SK-N-SH (cell line): Measurements from ENCODE around the gene LNPEP. TPM values are rescaled to one million over a fixed set of nuclear protein-coding genes. Genes with fewer than 3 reads are reported as not detected.

Experiments used
- CTCF ChIA-PET: fragments of 300-600, 350-600 bp; formaldehyde crosslinking; extraction: SDS; loops from one replicate; lab custom pipeline; 2021; lab: Yijun Ruan, JAX
- POLR2A ChIA-PET: fragments of 350-600 bp; sonication (Branson Sonifier 250); formaldehyde crosslinking; extraction: SDS; loops from one replicate; lab custom pipeline; 2020; ENCODE audit warnings: antibody characterized with exemption, inconsistent platforms; lab: Yijun Ruan, JAX
- DNase-seq: peaks from one replicate; pipeline ENCODE4 v3.0.0; 2012
- H2AFZ ChIP-seq: fragments of 200-600 bp; sonication (generic); 2 replicates; pipeline ENCODE4 v1.8.1; 2016; ENCODE audit warnings: antibody characterized with exemption, mild to moderate bottlenecking, low read depth
- H3F3A ChIP-seq: fragments of 200-600 bp; sonication (generic); replicated peaks from 2 replicates; pipeline ENCODE3; 2016; ENCODE audit warnings: antibody characterized with exemption, mild to moderate bottlenecking; ENCODE audit not compliant: insufficient read depth
- H3K27ac ChIP-seq, 2 experiments: fragments of 200-500 bp in 1 of 2; fragments of 200-600 bp in 1 of 2; sonication (Bioruptor generic) in 1 of 2; sonication (generic), shearing (Covaris generic) in 1 of 2; 2 replicates each; pipeline versions ENCODE4 v1.5.1 to v1.6.1; 2014 to 2016; ENCODE audit warnings: low read depth in 2 of 2, inconsistent platforms in 1 of 2, low read length in 1 of 2, mild to moderate bottlenecking in 1 of 2, mixed read lengths in 1 of 2
- H3K27me3 ChIP-seq: fragments of 200-600 bp; sonication (generic), shearing (Covaris generic); 2 replicates; pipeline ENCODE4 v1.6.1; 2016; ENCODE audit warnings: mixed run types; ENCODE audit not compliant: insufficient read depth
- H3K36me3 ChIP-seq, 2 experiments: fragments of 200-500 bp in 1 of 2; fragments of 200-600 bp in 1 of 2; sonication (Bioruptor generic) in 1 of 2; sonication (generic) in 1 of 2; replicated peaks in 1 of 2; 2 replicates each; pipeline versions ENCODE3 to v1.5.1; 2014 to 2016; ENCODE audit warnings: low read length in 1 of 2, mild to moderate bottlenecking in 1 of 2; ENCODE audit not compliant: insufficient read depth in 2 of 2, control insufficient read depth in 1 of 2
- H3K4me1 ChIP-seq, 2 experiments: fragments of 200-500 bp in 1 of 2; fragments of 200-600 bp in 1 of 2; sonication (Bioruptor generic) in 1 of 2; sonication (generic), shearing (Covaris generic) in 1 of 2; 2 replicates each; pipeline versions ENCODE4 v1.5.1 to v1.6.1; 2014 to 2016; ENCODE audit warnings: low read depth in 1 of 2, low read length in 1 of 2, mixed run types in 1 of 2; ENCODE audit not compliant: insufficient read depth in 2 of 2, control insufficient read depth in 1 of 2
- H3K4me2 ChIP-seq: fragments of 200-600 bp; sonication (generic), shearing (Covaris generic); 2 replicates; pipeline ENCODE4 v1.6.1; 2017; ENCODE audit warnings: mixed run types
- H3K4me3 ChIP-seq, 2 experiments: fragments of 200-500 bp in 1 of 2; fragments of 200-600 bp in 1 of 2; sonication (Bioruptor generic) in 1 of 2; sonication (generic), shearing (Covaris generic) in 1 of 2; 2 replicates each; pipeline versions ENCODE4 v1.5.1 to v1.8.1; 2014 to 2016; ENCODE audit warnings: low read depth in 2 of 2, inconsistent platforms in 1 of 2, low read length in 1 of 2, mild to moderate bottlenecking in 1 of 2, mixed read lengths in 1 of 2, moderate library complexity in 1 of 2
- H3K79me2 ChIP-seq: fragments of 200-600 bp; sonication (generic); 2 replicates; pipeline ENCODE4 v1.8.1; 2017; ENCODE audit warnings: mild to moderate bottlenecking; ENCODE audit not compliant: insufficient read depth
- H3K9ac ChIP-seq: fragments of 200-600 bp; sonication (generic); 2 replicates; pipeline ENCODE4 v1.6.1; 2017; ENCODE audit warnings: mixed run types
- H3K9me2 ChIP-seq: fragments of 200-600 bp; sonication (generic); 2 replicates; pipeline ENCODE4 v1.6.1; 2017; ENCODE audit warnings: mixed run types
- H3K9me3 ChIP-seq: fragments of 200-600 bp; sonication (generic); 2 replicates; pipeline ENCODE4 v1.6.1; 2017; ENCODE audit warnings: mixed run types, mild to moderate bottlenecking, moderate library complexity
- H4K20me1 ChIP-seq: fragments of 200-600 bp; sonication (generic); 2 replicates; pipeline ENCODE4 v1.6.1; 2017; ENCODE audit warnings: mild to moderate bottlenecking, mixed run types; ENCODE audit not compliant: insufficient read depth
- CHD2 ChIP-seq: fragments of 150-350 bp; IDR thresholded peaks from 2 replicates; pipeline ENCODE4 v1.6.1; 2018; ENCODE audit warnings: low read length; ENCODE audit not compliant: partially characterized antibody
- EP300 ChIP-seq, 2 experiments: IDR thresholded peaks; 2 replicates each; pipeline versions ENCODE4 v1.4.0 to v1.6.1; 2012; ENCODE audit warnings: borderline replicate concordance in 1 of 2, low read depth in 1 of 2, low read length in 1 of 2
- FOXM1 ChIP-seq: IDR thresholded peaks from 2 replicates; pipeline ENCODE4 v1.4.0; 2012; ENCODE audit warnings: low read depth, mild to moderate bottlenecking
- GATA2 ChIP-seq: sonication (generic); formaldehyde crosslinking; IDR thresholded peaks from 2 replicates; pipeline ENCODE4 v1.5.0; 2020; ENCODE audit warnings: mild to moderate bottlenecking, missing genetic modification reagents
- MAX ChIP-seq: IDR thresholded peaks from 2 replicates; pipeline ENCODE4 v1.4.0; 2012; ENCODE audit warnings: low read depth
- NFIC ChIP-seq: IDR thresholded peaks from 2 replicates; pipeline ENCODE4 v1.4.0; 2012; ENCODE audit warnings: borderline replicate concordance
- PBX3 ChIP-seq: IDR thresholded peaks from 2 replicates; pipeline ENCODE4; 2012
- RFX5 ChIP-seq: IDR thresholded peaks from 2 replicates; pipeline ENCODE4 v1.6.1; 2012; ENCODE audit warnings: mild to moderate bottlenecking, improper control_type of control experiment, low read length
- TEAD4 ChIP-seq: IDR thresholded peaks from 2 replicates; pipeline ENCODE4 v1.4.0; 2012; ENCODE audit warnings: mild to moderate bottlenecking, borderline replicate concordance; ENCODE audit not compliant: insufficient read depth
- USF1 ChIP-seq: IDR thresholded peaks from 2 replicates; pipeline ENCODE4 v1.4.0; 2012; ENCODE audit warnings: low read depth, borderline replicate concordance
- USF2 ChIP-seq: fragments of 150-350 bp; IDR thresholded peaks from 2 replicates; pipeline ENCODE4 v1.6.1; 2017; ENCODE audit warnings: antibody characterized with exemption, low read length, low read depth, borderline replicate concordance
- WGBS: methylation state at CpG from one replicate; pipeline ENCODE4 v1.1.6; 2017; ENCODE audit warnings: low lambda C conversion rate; 5-methylcytosine and 5-hydroxymethylcytosine counted together
- polyA plus RNA-seq, 3 experiments: library from polyadenylated mRNA; depleted of rRNA; stranded (reverse); fragments of >200 nt; gene quantifications; 2 replicates each; pipeline ENCODE4 v1.2.3, GENCODE V29; 2012

Gene LNPEP
- polyA plus RNA-seq, 1 of the 3 experiments (the other 2 are of a cell fraction), result 4.3 TPM

- CTCF ChIA-PET, result interaction anchor here (0.8 kb wide), 1 partner anchor 315 kb away, joined by 3 read pairs; no protein-coding TSS in a partner anchor
- H2AFZ ChIP-seq, result no peak overlapping the region
- TF ChIP-seq CHD2 (no peak), NFIC (no peak), EP300 (IDR thresholded peaks at IDR 0.05; ENCODE audit: borderline replicate concordance in 1 of 2, low read depth in 1 of 2, low read length in 1 of 2) (no peak), TEAD4 (no peak), FOXM1 (no peak)
- TF ChIP-seq, all 33 proteins: peak for 0
- no peak overlapping the region for H3K4me3 ChIP-seq
- H3K9me3 ChIP-seq, result no peaks in the 10 kb centered on the region
- H3F3A ChIP-seq, result no peaks in the 10 kb centered on the region
- H4K20me1 ChIP-seq, result no peaks in the 10 kb centered on the region
- no peak overlapping the region for H3K4me2 ChIP-seq
- H3K36me3 ChIP-seq, result no peaks in the 10 kb centered on the region
- POLR2A ChIA-PET, result no interaction called here
- no peak overlapping the region for H3K9ac ChIP-seq
- H3K9me2 ChIP-seq, result no peaks in the 10 kb centered on the region
- 61% methylated on average over 4 of the region's 4 CpGs for WGBS
- no peak for DNase-seq
- no peaks in the 10 kb centered on the region for H3K27me3 ChIP-seq
- no peak overlapping the region for H3K27ac ChIP-seq
- H3K4me1 ChIP-seq, result peaks cover 0 to under 1% of the 10 kb centered on the region in 2 experiments; a peak in 2 of 4 replicates
- no peaks in the 10 kb centered on the region for H3K79me2 ChIP-seq
Observed at GRCh38 chr5:97067296-97067850, 131.5 kb downstream of the LNPEP start.

- H3K27me3 ChIP-seq, result no peaks in the 10 kb centered on the region
- H3K4me3 ChIP-seq, result no peak overlapping the region
- no peaks in the 10 kb centered on the region for H3K36me3 ChIP-seq
- no peaks in the 10 kb centered on the region; a peak in 1 of 4 replicates for H3K4me1 ChIP-seq
- H3K27ac ChIP-seq, result no peak overlapping the region
- CTCF ChIA-PET, result interaction anchor here (1.3 kb wide), 1 partner anchor 73 kb away, joined by 5 read pairs; no protein-coding TSS in a partner anchor
- no peak for DNase-seq
- no peaks in the 10 kb centered on the region for H3K79me2 ChIP-seq
- H3K9ac ChIP-seq, result no peak overlapping the region
- no peak overlapping the region for H3K4me2 ChIP-seq
- no peak overlapping the region for H2AFZ ChIP-seq
- no peaks in the 10 kb centered on the region for H3F3A ChIP-seq
- H3K9me3 ChIP-seq, result no peaks in the 10 kb centered on the region
- TF ChIP-seq MAX, result no peak
- TF ChIP-seq CHD2, result no peak
- no peak for TF ChIP-seq GATA2 (CRISPR knock-in tag)
- no peak for TF ChIP-seq RFX5
- no peak for TF ChIP-seq NFIC
- TF ChIP-seq USF1, result no peak
- no peak for TF ChIP-seq TEAD4
- no peak for TF ChIP-seq USF2
- TF ChIP-seq PBX3, result no peak
- no peaks in the 10 kb centered on the region for H4K20me1 ChIP-seq
- H3K9me2 ChIP-seq, result no peaks in the 10 kb centered on the region
- POLR2A ChIA-PET, result no interaction called here
Observed at GRCh38 chr5:97070234-97070633, 134.4 kb downstream of the LNPEP start.
